GM19328 (cell line): ENCODE results near the gene TTC39B.
A peak's percentile ranks its signal among the peaks of the same experiment; 100 is the strongest.

Source experiments
- ATAC-seq: cut with Tn5 transposase; IDR thresholded peaks from one replicate; pipeline ENCODE4 v1.9.1; 2021; ENCODE audit warnings: mild to moderate bottlenecking, moderate library complexity; ENCODE audit not compliant: unreplicated experiment

The TTC39B gene

DNA sequence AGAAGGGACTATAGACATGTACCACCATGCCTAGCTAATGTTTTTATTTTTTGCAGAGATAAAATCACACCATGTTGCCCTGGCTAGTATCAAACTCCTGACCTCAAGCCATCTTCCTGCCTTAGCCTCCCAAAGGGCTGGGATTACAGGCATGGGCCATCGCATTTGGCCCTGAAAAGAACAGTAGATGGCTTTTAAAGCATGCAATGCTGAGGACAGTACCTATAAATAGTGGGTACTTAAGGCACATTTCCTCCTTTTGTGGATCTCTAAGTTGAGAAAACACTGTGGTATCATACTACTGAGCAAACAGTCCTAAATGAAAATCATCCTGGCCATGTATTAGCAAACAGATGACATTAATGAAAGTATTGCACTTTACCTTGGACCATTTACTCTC, 119.4 kb downstream of the TTC39B start:
- no peak for ATAC-seq

DNA sequence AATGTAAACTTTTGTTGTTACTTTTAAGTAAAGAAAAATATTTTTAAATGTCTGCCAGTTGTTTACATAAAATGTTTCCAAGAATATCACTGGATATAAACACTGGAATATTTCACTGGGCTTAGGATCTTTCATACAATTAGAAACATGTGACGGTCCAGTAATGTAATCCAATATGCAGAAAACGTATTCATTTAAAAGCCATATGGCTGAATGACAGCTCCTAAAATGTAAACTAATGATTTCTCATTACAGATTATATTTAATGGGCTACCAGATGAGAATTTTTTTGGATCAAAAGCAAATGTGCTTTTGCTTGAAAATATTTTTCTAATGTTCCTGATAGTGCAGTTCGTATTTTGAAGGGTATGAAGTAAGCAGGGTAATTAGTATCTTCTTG, 124.3 kb downstream of the TTC39B start:
- ATAC-seq = no peak

DNA sequence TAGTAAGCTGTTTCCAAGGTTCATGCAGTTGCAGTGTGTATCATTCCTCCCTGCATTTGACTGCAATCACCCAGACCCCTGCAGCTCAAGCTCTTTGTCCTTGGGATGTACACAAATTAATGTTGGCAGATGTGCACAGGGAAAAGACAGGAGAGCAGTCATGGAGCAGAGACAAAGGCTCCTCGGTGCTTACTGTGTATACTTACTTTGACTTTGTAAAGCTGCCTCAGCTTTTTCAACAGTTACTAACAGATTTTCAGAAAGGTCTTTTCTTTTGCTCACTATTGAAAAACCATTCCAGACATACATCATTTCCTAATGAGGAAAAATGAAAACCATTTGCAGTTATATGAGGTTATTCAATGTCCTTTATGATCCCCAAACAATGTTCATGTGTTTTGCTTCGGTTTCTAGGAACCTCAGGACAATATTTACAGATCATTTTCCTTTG, 124.9 kb downstream of the TTC39B start:
- no peak for ATAC-seq

- ATAC-seq = no peak
Measured at GRCh38 chr9:15180124-15180523, 126.9 kb downstream of the TTC39B start.

- ATAC-seq = no peak
Measured at GRCh38 chr9:15178631-15179030, 128.4 kb downstream of the TTC39B start.

DNA sequence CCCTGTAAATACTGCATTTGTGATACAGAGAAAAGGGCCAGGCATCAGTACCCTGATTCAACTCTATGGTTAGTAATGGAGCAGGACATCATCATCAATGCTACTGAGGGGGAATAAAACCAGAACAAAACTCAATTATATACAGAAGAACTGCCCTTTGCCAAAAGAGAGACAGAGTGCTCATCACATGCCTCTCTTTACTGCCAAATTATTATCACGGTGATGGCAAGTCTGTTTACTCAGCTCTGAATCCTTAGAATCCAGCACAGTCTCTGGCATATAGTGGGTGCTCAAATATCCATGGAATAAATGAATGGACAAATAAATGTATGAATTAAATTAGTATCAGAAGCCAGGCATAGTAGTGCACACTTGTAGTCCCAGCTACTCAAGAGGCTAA, 130.2 kb downstream of the TTC39B start:
- no peak for ATAC-seq

GRCh38 chr9:15163931-15164330, 143.1 kb downstream of the TTC39B start:
- ATAC-seq = no peak

GRCh38 chr9:15161753-15162152, 145.3 kb downstream of the TTC39B start:
- ATAC-seq = no peak

DNA sequence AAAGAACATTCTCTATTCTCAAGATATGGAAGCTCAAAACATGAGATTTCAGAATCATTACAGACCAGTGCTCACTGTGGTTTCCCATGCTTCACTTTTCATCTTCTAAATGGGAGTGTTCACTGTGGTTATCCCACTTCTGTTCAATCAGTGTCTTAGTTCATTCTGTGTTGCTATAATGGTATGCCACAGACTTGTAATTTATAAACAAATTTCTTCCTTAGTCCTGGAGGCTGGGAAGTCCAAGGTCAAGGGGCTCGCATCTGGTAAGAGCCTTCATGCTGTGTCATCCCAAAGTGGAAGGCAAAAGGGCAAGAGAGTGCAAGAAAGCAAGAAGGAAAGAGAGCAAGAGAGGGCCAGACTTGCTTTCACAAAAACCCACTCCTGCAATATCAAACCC, 146.3 kb downstream of the TTC39B start:
- ATAC-seq = no peak

- ATAC-seq = no peak
Measured at GRCh38 chr9:15158064-15158463, 149.0 kb downstream of the TTC39B start.

GRCh38 chr9:15157381-15157780, 149.6 kb downstream of the TTC39B start:
- ATAC-seq = no peak

DNA sequence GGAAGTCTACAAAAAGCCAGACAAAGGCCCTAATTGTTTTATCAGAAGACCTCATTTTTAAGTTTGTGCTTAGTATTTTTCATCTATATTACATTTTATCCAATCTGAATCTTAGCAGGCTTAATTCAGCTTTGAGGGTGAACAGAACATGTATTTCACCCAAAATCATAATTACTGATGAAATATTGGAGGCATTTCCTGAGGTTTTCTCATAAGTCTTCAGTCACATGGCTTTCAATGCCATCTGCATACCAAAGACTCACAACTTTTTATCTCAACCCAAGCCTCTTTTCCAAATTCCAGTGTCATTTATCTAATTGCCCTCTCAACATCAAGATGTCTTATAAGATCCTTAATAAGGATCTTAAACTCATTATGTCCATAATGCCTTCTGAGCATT, 150.8 kb downstream of the TTC39B start:
- ATAC-seq = no peak

- ATAC-seq = no peak
Measured at GRCh38 chr9:15155826-15156225, 151.2 kb downstream of the TTC39B start.

- ATAC-seq = no peak
Measured at GRCh38 chr9:15155323-15155722, 151.7 kb downstream of the TTC39B start.

GRCh38 chr9:15154677-15155076, 152.3 kb downstream of the TTC39B start:
- no peak for ATAC-seq

DNA sequence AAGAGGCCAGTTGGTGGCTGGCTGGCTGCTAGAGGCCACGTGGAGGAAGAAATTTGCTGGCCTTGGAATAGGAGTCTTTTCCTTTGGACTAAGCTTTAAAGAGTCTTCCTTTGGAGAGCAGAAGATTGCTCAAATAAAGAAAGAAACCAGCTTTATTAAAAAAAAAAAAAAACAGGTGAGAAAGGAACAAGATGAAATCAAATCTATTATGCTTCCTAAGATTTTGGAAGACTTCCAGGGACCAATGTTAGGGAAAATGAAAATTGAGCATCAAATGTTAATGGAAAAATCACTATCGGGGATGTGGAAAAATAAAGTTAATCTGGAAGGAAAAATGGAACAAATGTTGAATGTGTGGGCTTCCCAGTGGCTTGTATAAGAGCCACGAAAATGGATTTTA, 153.1 kb downstream of the TTC39B start:
- no peak for ATAC-seq

DNA sequence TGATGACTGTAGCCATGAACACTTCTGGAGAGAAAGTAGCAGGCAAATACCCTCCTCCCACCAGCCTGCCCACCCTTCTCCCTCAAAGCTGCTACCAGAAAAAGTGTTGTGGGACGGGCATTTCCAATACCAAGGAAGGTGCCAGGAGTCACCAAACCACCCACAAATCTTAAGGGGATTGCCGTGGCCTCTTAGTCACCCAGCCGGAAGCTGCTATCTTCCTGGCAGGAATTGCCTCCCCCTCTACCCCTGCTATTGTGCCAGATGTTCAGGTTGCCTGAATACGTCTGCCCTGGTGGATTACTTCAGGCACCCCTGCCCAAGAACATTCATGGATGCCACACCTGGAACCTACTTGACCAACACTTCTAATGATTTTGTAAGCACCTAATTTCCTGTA, 156.1 kb downstream of the TTC39B start:
- no peak for ATAC-seq

GRCh38 chr9:15149450-15149849, 157.6 kb downstream of the TTC39B start:
- no peak for ATAC-seq

GRCh38 chr9:15146268-15146700, 160.7 kb downstream of the TTC39B start:
- ATAC-seq = no peak

DNA sequence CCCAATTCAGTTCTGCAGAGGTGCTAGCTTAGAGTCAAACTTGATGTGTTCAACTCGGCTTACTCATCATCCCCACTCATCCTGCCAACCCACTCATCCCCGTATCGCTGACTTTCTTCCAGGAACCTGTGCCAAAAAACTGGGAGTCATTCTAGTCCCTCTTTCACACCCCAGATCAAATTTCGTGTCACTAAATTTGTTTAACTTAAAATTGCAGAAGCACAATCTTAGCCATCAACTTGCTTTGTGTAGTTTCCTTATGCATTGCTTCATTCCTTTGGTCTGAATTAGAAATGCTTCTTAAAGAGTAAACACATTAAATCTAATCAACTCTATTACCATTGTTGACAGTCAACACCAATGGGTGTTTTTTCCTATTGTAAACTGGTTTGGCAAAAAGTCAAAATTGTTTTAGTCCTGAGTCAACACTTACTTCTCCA, 162.4 kb downstream of the TTC39B start:
- no peak for ATAC-seq

DNA sequence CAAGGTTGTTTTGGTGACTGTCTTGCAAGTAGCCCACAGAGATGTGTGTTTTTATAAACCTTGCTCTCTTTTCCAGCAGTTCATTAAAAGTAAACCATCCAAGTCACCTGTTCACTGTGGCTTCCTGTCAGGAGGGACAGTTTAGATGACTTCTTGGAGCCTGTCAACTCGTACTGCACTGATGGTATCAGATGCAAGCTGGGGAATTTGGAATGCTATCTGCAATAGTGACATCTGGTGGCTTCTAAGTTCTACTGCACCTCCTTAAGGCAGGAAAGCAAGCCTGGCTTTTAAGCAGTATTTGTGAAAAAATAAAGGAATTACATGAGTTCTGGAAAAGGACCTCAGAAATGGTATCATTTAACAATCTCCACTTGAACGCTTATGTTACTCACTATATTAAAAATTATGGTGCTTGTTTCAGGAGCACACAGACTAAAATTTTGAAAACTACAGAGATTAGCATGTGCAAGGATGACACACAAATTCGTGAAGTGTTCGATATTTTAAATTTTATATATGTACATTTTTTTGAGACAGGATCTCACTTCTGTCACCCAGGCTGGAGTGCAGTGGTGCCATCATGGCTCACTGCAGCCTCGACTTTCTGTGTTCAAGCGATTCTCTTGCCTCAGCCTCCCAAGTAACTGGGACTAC, 164.0 kb downstream of the TTC39B start:
- peak; percentile 85 for ATAC-seq

DNA sequence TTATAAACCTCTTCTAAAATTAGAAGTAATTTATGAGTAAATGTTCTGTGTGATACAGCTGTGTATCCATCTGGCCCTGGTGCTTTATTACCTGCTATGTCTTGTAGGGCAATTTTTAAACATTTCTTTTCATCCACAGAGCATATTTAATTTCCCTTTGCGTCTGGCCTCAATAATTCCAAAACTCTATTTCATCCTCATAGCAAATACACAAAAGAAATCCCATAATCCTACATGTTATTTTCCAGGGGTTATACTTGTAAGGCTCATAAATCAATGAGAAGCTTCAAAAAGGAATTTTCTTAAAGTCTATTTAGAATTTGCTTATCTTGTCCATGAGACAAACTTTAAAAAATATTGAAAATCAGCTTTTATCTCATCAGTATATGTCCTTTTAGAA, 167.0 kb downstream of the TTC39B start:
- no peak for ATAC-seq

GRCh38 chr9:15139469-15139868, 167.5 kb downstream of the TTC39B start:
- ATAC-seq = no peak
